OCI-LY1 (cell line): Measurements from ENCODE around the gene BMPER.

Source experiments
- CTCF ChIP-seq: fragments of 200-600 bp; sonication (generic), shearing (Covaris generic); IDR thresholded peaks from 2 replicates; pipeline ENCODE4 v1.5.1; 2017; ENCODE audit warnings: mild to moderate bottlenecking, antibody characterized with exemption, low read length, moderate library complexity, mixed read lengths
- EZH2 ChIP-seq: fragments of 200-600 bp; sonication (generic), shearing (Covaris generic); IDR thresholded peaks from 2 replicates; pipeline ENCODE4 v1.8.0; 2017; ENCODE audit warnings: borderline replicate concordance, mixed run types, mild to moderate bottlenecking, antibody characterized with exemption, low read length, moderate library complexity, mixed read lengths

- TF ChIP-seq EZH2 (no peak), CTCF (no peak; the same call in 1 of the 2 replicates)
These were observed 77.1 kb downstream of the BMPER start for GRCh38 chr7:33982425-33982786.
